Heart left ventricle (tissue), 16 donors: ENCODE data around the gene HIBADH. TPM values are rescaled to one million over a fixed set of nuclear protein-coding genes. Genes with fewer than 3 reads are reported as not detected.

Experiments
- ATAC-seq, 4 donors: fragments of 200-7000 bp; cut with Tn5 transposase; one replicate each; pipeline ENCODE4 v1.9.1; 2020 to 2022; ENCODE audit warnings: moderate library complexity in 4 of 4, mild to moderate bottlenecking in 3 of 4, moderate number of reproducible peaks in 1 of 4
- DNase-seq, 5 donors: peaks; one replicate each; pipeline ENCODE4 v3.0.0-alpha.2; 2020
- H3K27ac ChIP-seq, 12 donors: fragments of 200-600 bp; sonication (generic) in 4 of 12; one replicate each; pipeline versions ENCODE4 v1.5.0 to v1.8.0; 2016 to 2022; ENCODE audit warnings: mild to moderate bottlenecking in 2 of 12
- H3K27me3 ChIP-seq, 9 donors: fragments of 200-600 bp; sonication (generic) in 2 of 9; one replicate each; pipeline versions ENCODE4 v1.5.1 to v1.8.0; 2016 to 2022; ENCODE audit warnings: mild to moderate bottlenecking in 3 of 9
- H3K36me3 ChIP-seq, 9 donors: fragments of 200-600 bp; sonication (generic) in 2 of 9; one replicate each; pipeline versions ENCODE4 v1.5.0 to v1.8.0; 2018 to 2022; ENCODE audit warnings: mild to moderate bottlenecking in 2 of 9
- H3K4me1 ChIP-seq, 12 donors: fragments of 200-600 bp; sonication (generic) in 4 of 12; one replicate each; pipeline versions ENCODE4 v1.5.0 to v1.8.0; 2016 to 2022; ENCODE audit warnings: mild to moderate bottlenecking in 3 of 12
- H3K4me3 ChIP-seq, 12 donors: fragments of 200-600 bp; sonication (generic) in 4 of 12; one replicate each; pipeline versions ENCODE4 v1.5.0 to v1.8.0; 2017 to 2022; ENCODE audit warnings: mild to moderate bottlenecking in 9 of 12, moderate library complexity in 4 of 12
- H3K9me3 ChIP-seq, 12 donors: fragments of 200-600 bp; sonication (generic) in 4 of 12; one replicate each; pipeline versions ENCODE4 v1.5.0 to v1.8.0; 2016 to 2022; ENCODE audit warnings: mild to moderate bottlenecking in 1 of 12
- CTCF ChIP-seq, 12 donors: fragments of 200-600 bp; sonication (generic) in 4 of 12; IDR thresholded peaks; one replicate each; pipeline versions ENCODE4 v1.5.0 to v1.8.0; 2018 to 2022; ENCODE audit warnings: antibody characterized with exemption in 12 of 12, mild to moderate bottlenecking in 5 of 12
- POLR2A ChIP-seq, 2 donors: fragments of 450-650 bp; IDR thresholded peaks; one replicate each; pipeline ENCODE4 v1.6.1; 2017; ENCODE audit warnings: antibody characterized with exemption in 2 of 2, mild to moderate bottlenecking in 2 of 2, moderate library complexity in 2 of 2
- WGBS, 4 donors: extraction: QIAGEN DNeasy Blood & Tissue Kit in 2 of 4; methylation state at CpG; one replicate each; pipeline versions ENCODE4 v1.1.5 to v1.1.7; 2013 to 2018; 5-methylcytosine and 5-hydroxymethylcytosine counted together
- intact Hi-C, 10 donors: fragments of 100-400 bp; cut with DNase I; formaldehyde crosslinking; loops; one replicate each; pipeline versions ENCODE4 v1.11.1 to v1.14.2; 2022
- polyA plus RNA-seq, 2 donors: library from polyadenylated mRNA; stranded (reverse); fragments of 200-250 nt; gene quantifications; one replicate each; pipeline ENCODE4 v1.2.3, GENCODE V29; 2013
- total RNA-seq, 9 donors: library from RNA; depleted of rRNA in 2 of 9; stranded (reverse); fragments of >200 nt in 2 of 9; fragmentation: NEBNext Ultra II Directional in 3 of 9; extraction: Animal tissue kit (Norgen Biotek cat#: 25700) in 3 of 9; gene quantifications; one replicate each; pipeline versions ENCODE4 v1.1.0 to v1.2.4, GENCODE V29; 2016 to 2023
- donor health status: ischemic (EF 13 %, LVEDD 7.1; RV severe dilation, severe dysfunction).
- donor health status: healthy with polysubstance abuse.
- donor health status: DM: no; HTN: yes; CAD: no.
- donor health status: DM: no; HTN: no; CAD: no.
- donor health status: ischemic (EF 25% LVEDD 6.9; RV normal size, moderate dysfunction).
- donor health status: ischemic (EF 25% LVEDD 5.7; RV mildly dilated, moderate dysfunction).
- donor health status: healthy.
- donor health status: DM: yes; HTN: yes; CAD: no.
- donor health status: ischemic (EF 35%, LVEDD 5.7; RV mildly dilated, moderate dysfunction).
- donor health status: nonischemic (EF 11% LVEDD 7.7; RV severe dilation, severe dysfunction).
- donor health status: DM: yes; HTN: yes; CAD: no.
- donor health status: PGD.
- donor health status: ischemic (EF 29% LVEDD 5.4; RV normal size, mild dysfunction).
- donor health status: nonischemic (EF 23%, LVEDD 6.1; RV moderate dilation, normal function).

Gene HIBADH
- total and polyA plus RNA-seq, 11 donors: 34.4 to 107 (median 69.3) TPM

GRCh38 chr7:27655184-27655583, 7.5 kb downstream of the HIBADH start:
- WGBS, 4 donors: 94 to 98% (median 96%) methylated on average over 1 of the region's 1 CpG
- peaks cover 0 to 17% (median 0%) of the 10 kb centered on the region in 9 donors for H3K36me3 ChIP-seq
- H3K4me3 ChIP-seq: no peak overlapping the region
- no peaks in the 10 kb centered on the region for H3K27me3 ChIP-seq
- ATAC-seq (no peak), DNase-seq (no peak)
- H3K4me1 ChIP-seq: no peaks in the 10 kb centered on the region
- intact Hi-C loops: no loop called here
- no peak overlapping the region for H3K27ac ChIP-seq
- TF ChIP-seq POLR2A (IDR thresholded peaks at IDR 0.05): no peak
- no peak for TF ChIP-seq CTCF (IDR thresholded peaks at IDR 0.05)
- H3K9me3 ChIP-seq: no peaks in the 10 kb centered on the region

- H3K27me3 ChIP-seq: no peaks in the 10 kb centered on the region
- H3K27ac ChIP-seq: no peak overlapping the region
- ATAC-seq (no peak), DNase-seq (no peak)
- peaks cover 0 to 35% (median 6%) of the 10 kb centered on the region in 9 donors for H3K36me3 ChIP-seq
- H3K4me1 ChIP-seq: no peaks in the 10 kb centered on the region
- WGBS, 4 donors: 83 to 95% (median 94%) methylated on average over 6 of the region's 6 CpGs
- no peak for TF ChIP-seq POLR2A (IDR thresholded peaks at IDR 0.05)
- no peak for TF ChIP-seq CTCF (IDR thresholded peaks at IDR 0.05)
- no peaks in the 10 kb centered on the region for H3K9me3 ChIP-seq
- no peak overlapping the region for H3K4me3 ChIP-seq
- intact Hi-C loops: no loop called here
Measured at GRCh38 chr7:27652518-27652917, 10.2 kb downstream of the HIBADH start.

- H3K27ac ChIP-seq: no peak overlapping the region
- no peak overlapping the region for H3K4me3 ChIP-seq
- intact Hi-C loops: no loop called here
- ATAC-seq: no peak
- peaks cover 0 to 37% (median 10%) of the 10 kb centered on the region in 9 donors for H3K36me3 ChIP-seq
- no peaks in the 10 kb centered on the region for H3K9me3 ChIP-seq
- TF ChIP-seq CTCF (IDR thresholded peaks at IDR 0.05): no peak
- TF ChIP-seq POLR2A (IDR thresholded peaks at IDR 0.05): no peak
- no peak for DNase-seq
- H3K27me3 ChIP-seq: no peaks in the 10 kb centered on the region
- no peaks in the 10 kb centered on the region for H3K4me1 ChIP-seq
Measured at GRCh38 chr7:27651702-27652101, 11.0 kb downstream of the HIBADH start.

- 95 to 97% (median 97%) methylated on average over 4 of the region's 4 CpGs for WGBS, 4 donors
- intact Hi-C loops: no loop called here
- TF ChIP-seq POLR2A (IDR thresholded peaks at IDR 0.05) (no peak), CTCF (IDR thresholded peaks at IDR 0.05) (no peak)
- no peak overlapping the region for H3K27ac ChIP-seq
- no peak for DNase-seq
- no peaks in the 10 kb centered on the region for H3K4me1 ChIP-seq
- no peak overlapping the region for H3K4me3 ChIP-seq
- no peaks in the 10 kb centered on the region for H3K9me3 ChIP-seq
- H3K27me3 ChIP-seq: no peaks in the 10 kb centered on the region
- peaks cover 0 to 34% (median 10%) of the 10 kb centered on the region in 9 donors for H3K36me3 ChIP-seq
- no peak for ATAC-seq
Measured at GRCh38 chr7:27650283-27650682, 12.4 kb downstream of the HIBADH start.
